ENCODE data around the gene SLC1A7.

Gene SLC1A7

GRCh38 chr1:53133261-53134041, 9.0 kb downstream of the SLC1A7 start:
- DNase-seq = no peak

- DNase-seq = no peak
Observed at GRCh38 chr1:53132176-53132575, 10.3 kb downstream of the SLC1A7 start.

GRCh38 chr1:53131590-53131938, 10.9 kb downstream of the SLC1A7 start:
- DNase-seq = no peak

GRCh38 chr1:53130878-53131589, 11.4 kb downstream of the SLC1A7 start:
- no peak for DNase-seq

- no peak for DNase-seq
Observed at GRCh38 chr1:53130598-53130877, 11.9 kb downstream of the SLC1A7 start.

GRCh38 chr1:53129891-53130597, 12.4 kb downstream of the SLC1A7 start:
- DNase-seq = no peak

DNA sequence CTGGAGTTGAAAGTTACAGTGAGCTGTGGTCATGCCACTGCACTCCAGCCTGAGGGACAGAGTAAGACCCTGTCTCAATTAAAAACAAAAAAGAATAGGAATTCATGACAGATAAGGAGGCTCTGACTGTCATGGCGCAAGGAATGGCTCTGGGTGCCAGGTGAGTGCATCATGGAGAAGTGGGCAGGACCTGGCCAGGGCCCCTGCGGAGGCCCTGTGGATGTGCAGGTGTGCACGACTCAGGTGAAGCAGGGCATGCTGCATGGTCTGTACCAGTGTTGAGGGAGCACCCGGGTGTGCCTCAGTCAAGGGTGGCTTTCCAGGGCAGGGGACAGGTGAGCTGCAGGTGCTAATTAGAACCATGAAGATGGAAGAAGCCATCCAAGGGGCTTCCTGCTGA, 14.0 kb downstream of the SLC1A7 start:
- no peak for DNase-seq

- DNase-seq = no peak
Observed at GRCh38 chr1:53127546-53127945, 14.9 kb downstream of the SLC1A7 start.

DNA sequence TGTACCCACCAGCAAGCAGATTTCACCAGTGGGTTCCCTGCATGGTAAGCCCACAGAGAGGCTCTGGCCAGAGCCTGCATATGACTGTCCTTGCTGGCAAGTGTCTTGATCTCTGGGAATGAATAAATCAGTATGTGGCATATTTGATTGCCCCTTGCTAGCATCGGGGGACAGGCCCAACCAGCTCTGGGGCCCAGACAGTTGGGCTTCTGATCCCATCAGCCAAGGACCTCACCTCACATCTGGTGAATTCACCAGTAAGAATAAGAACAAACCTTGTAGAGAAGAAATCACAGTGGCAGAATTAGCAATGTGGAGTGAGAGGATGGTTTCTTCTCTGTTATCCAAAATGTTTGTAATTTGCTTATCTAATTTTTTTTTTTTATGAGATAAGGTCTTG, 15.9 kb downstream of the SLC1A7 start:
- no peak for DNase-seq

DNA sequence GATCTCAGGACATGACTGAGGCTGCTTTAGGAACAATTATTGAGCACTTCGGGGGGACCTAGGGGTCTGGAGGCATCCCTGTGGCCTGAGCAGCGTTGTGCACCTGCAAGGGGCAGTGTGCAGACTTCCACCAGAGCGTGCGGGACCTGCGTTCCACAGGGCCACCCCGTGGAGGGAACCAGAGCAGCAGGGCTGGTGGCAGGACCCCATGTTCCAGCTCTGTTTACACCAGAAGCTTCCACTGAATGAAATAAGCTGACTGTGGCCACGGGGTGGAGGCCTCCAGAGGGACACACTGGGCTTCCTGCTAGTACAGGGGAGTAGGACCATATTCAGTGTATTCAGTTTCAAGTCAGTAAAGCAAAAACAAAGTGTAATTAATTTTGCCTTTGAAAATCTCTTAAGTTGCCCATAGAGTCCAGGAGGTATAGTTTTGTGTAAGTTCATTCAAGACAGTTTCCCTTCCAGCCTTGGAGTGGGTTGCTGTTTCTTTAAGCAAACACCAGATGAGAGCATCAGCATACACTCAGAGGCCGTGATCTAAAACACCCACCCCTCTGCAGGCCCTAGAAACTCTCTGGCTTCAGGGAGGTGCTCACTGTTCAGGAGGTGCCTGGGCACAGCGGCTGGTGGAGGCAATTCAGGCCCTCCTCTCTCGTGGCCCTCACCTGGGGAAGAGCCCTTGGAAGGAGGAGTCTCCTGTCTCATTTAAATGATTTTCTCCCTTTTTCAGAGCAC, 16.6 kb downstream of the SLC1A7 start:
- no peak for DNase-seq

DNA sequence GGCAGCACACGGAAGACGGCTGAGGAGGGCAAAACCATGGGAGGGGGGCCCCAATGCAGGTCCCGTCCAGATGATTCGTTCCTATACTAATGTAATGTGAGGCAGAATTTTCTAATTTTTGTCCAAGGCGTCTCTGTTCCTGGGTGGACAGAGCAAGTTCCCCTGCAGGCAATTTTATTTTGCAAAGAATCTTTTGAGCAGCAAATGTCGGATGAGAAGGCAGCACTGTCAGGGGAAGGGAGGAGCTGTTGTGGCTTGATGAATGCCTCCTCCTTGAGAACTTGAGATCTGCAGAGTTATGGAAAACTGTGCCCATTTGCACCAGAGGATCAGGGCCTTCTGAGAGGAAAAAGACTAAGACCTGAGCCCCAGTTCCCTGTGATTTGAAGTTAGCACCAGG, 17.3 kb downstream of the SLC1A7 start:
- DNase-seq = no peak

DNA sequence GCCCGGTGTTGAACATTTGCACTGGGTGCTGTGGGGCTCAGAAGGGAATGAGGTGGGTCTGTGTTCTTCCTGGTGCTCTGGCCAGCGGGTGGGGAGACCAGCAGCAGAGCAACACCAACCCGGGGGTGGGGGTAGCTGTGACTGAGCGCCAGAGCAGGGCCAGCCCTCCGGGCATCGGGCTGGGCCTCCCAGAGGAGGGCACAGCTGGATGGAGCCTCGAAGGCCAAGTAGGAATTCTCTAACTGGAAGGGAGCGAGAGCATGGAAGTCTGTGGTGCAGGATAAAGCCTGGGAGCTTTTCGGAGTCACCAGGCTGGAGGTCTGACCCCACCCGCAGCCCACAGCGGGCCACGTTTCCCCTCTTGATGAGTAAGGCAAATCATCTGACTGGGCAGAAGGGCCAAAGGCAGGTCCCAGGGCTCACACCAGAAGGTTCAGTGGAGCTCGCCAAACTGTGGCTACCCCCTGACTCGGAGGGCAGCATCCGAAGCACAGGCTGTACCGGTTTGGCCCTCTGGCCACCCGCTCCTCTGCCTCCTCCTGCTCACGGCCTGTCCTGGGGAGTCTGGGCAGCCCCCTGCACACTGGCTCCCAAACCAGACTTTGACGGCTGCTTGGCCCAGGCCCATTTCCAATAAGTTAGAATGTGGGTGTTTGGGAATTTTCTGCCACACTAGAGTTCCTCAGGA, 18.8 kb downstream of the SLC1A7 start:
- DNase-seq = no peak

- DNase-seq = no peak
Observed at GRCh38 chr1:53122961-53123413, 19.5 kb downstream of the SLC1A7 start.

DNA sequence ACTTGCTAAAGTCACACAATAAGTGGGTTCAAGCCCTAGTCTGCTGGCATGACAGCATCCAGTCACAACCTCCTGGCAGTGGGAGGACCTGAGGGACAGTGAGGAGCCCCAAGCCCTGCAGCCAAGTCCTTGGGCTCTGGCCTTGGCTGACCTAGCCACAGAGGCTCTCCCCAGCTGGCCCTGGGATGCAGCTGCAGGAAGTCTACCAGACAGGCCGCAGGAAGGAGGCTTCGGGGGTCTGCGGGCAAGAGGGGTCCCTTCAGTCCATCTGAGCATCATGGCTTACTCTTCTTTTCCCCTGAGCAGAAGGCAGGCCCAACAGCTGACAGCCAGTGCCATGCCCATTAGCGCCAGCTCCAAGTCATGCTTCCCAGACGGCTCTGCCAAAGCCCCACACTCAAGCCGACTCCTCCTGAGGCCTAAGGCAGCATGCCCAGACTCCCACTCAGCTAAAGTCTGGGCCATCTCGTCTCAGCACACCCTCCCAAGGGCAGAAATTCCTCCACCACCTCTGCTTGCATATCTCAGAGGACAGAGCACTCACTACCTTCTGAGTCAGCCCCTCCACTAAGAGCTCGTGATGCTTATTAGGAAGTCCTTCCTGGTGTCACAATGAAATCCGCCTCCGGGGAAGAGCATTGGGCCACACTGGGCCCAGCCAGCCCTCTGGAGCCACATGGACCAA, 20.1 kb downstream of the SLC1A7 start:
- peak; percentile 30 for DNase-seq

DNA sequence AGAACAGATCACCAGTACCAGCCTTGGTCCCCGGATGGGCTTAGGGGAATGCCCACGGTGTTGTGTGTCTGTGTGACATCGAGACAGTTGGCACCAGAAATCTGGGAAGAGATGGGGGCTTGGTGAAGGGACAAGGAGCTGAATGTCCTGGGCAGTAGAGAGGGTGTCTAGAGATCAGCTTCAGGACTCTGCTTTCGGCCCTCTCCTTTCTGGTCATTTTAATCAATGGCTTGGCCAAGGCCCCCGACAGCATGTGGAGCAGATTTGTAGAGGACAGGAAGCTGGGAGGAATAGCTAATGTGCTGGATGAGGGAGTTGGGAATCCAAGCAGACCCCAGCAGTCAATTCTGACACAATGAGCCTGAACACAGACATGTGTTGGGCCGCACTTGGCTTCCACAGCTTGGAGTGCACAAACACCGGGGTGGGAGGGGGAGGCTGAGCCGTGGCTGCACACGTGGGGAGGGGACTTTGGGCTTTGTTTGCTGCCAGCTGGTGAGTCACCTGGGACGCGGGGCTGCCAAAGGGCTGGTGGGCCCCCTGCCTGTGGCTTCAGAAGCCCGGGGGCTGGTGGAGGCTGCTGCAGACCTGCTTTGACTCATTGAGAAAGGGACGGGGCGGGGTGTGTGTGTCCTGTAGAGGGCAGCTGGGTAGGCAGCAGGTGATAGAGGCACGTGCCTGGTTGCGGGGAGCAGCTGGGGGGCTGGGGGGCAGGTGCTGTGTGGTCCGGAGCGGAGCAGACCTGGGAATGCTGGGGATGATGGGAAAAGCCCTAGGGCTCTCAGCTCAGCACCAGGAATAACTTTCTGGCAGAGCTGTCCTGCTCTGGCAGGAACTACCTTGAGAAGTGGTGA, 20.9 kb downstream of the SLC1A7 start:
- peak; percentile 81 for DNase-seq

DNA sequence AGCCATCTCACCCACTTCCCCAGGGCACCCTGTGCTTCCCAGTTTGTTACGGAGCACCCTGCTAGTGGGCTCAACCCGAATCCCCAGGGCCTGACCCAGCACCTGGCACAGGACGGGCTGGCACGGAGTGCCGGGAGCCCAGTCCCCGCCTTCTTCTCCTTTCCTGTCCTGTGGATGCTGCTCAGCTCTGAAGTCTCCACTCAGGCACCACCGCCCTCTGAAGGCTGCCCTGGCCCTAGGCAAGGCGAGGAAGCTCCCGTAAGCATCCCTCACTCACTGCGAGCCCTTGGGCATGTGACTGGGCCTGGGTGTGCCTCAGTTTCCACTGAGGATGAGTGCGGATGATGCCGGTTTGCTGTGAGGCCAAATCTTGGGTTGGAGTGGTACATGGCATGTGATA, 21.8 kb downstream of the SLC1A7 start:
- DNase-seq = no peak

DNA sequence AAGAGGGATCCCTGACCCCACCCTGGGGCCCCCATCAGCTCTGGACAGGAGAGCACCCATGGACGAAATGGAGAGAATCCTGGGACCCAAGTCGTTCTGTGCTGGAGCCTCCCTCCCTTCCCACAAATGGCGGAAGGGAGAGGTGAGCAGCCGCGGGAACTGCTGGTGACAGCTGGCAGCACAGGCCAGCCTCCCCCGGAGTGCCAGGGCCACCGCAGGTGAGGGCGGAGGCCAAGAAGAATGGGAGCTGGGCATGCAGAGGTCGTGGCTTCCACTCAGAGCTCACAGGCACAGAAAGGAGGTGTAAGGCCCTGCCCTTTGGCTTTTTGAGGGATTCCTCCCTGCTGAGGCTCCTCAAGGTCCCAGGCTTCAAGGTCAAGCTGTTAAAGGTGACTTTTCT, 24.6 kb downstream of the SLC1A7 start:
- DNase-seq = no peak

GRCh38 chr1:53116933-53117600, 25.4 kb downstream of the SLC1A7 start:
- DNase-seq = no peak

- DNase-seq = no peak
Observed at GRCh38 chr1:53116307-53116810, 26.1 kb downstream of the SLC1A7 start.
